GM12878 (cell line): ENCODE data around the gene DHX57.

ENCODE experiments used
- EZH2 ChIP-seq: IDR thresholded peaks from 2 replicates; pipeline ENCODE4 v1.6.1; 2012; ENCODE audit warnings: low read depth, mild to moderate bottlenecking, control low read depth, inconsistent platforms, low read length, borderline replicate concordance; ENCODE audit not compliant: control insufficient read depth
- FOS ChIP-seq: IDR thresholded peaks from 3 replicates; pipeline ENCODE4 v1.6.1; 2011; ENCODE audit warnings: borderline replicate concordance; ENCODE audit not compliant: insufficient read length; ENCODE audit errors: extremely low read depth
- NR2C2 ChIP-seq: IDR thresholded peaks from 2 replicates; pipeline ENCODE4 v1.6.1; 2011; ENCODE audit warnings: borderline replicate concordance, low read depth; ENCODE audit not compliant: control insufficient read depth, insufficient read length
- NR2F1 ChIP-seq: fragments of 450-650 bp; conservative IDR thresholded peaks from 2 replicates; pipeline ENCODE4 v1.6.1; 2017; ENCODE audit warnings: mild to moderate bottlenecking
- POLR2AphosphoS5 ChIP-seq: IDR thresholded peaks from 2 replicates; pipeline ENCODE4 v1.6.1; 2011; ENCODE audit warnings: mild to moderate bottlenecking, low read length, inconsistent platforms
- RAD21 ChIP-seq: IDR thresholded peaks from 2 replicates; pipeline ENCODE4 v1.6.1; 2011; ENCODE audit warnings: mild to moderate bottlenecking, low read depth, low read length, moderate library complexity; ENCODE audit not compliant: insufficient read depth
- RFX5 ChIP-seq: IDR thresholded peaks from 2 replicates; pipeline ENCODE4 v1.6.1; 2011; ENCODE audit warnings: low read depth, low read length, improper control_type of control experiment
- YY1 ChIP-seq: IDR thresholded peaks from 2 replicates; pipeline ENCODE4 v1.6.1; 2011; ENCODE audit warnings: low read depth, mild to moderate bottlenecking, low read length
- ZNF207 ChIP-seq: fragments of 450-650 bp; IDR thresholded peaks from 2 replicates; pipeline ENCODE4 v1.6.1; 2014; ENCODE audit warnings: antibody characterized with exemption, mild to moderate bottlenecking, borderline replicate concordance
- TF ChIP-seq, protein P1 (sequence below), 3 experiments: IDR thresholded peaks in 2 of 3; conservative IDR thresholded peaks in 1 of 3; 2 replicates each; pipeline ENCODE4 v1.5.1; 2011; ENCODE audit warnings: low read depth in 3 of 3, low read length in 3 of 3, mild to moderate bottlenecking in 3 of 3, control low read depth in 2 of 3, moderate library complexity in 2 of 3, inconsistent platforms in 1 of 3, mixed read lengths in 1 of 3; ENCODE audit not compliant: control insufficient read depth in 2 of 3, insufficient read depth in 1 of 3; ENCODE audit errors: extremely low read depth in 1 of 3

DNA sequence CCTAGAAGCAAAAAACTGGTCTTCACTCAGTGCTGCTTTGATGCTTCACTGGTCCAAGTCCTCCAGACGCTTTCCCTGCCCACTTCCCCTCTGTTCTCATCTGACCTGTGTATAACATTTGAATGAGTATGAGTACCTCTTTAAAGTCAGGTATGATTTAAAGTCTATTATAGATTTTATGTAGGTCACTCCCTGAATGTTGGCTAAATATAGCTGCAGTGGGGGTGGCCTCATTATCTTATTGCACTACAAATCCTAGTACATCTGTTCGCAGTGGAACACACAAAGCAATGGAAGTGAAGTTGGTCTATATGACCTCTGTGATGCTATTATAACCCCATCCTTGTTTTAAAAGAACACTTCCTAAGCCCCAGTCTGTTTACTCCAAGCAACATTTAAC, 47.2 kb upstream of the DHX57 start:
- TF ChIP-seq, protein P1, sequence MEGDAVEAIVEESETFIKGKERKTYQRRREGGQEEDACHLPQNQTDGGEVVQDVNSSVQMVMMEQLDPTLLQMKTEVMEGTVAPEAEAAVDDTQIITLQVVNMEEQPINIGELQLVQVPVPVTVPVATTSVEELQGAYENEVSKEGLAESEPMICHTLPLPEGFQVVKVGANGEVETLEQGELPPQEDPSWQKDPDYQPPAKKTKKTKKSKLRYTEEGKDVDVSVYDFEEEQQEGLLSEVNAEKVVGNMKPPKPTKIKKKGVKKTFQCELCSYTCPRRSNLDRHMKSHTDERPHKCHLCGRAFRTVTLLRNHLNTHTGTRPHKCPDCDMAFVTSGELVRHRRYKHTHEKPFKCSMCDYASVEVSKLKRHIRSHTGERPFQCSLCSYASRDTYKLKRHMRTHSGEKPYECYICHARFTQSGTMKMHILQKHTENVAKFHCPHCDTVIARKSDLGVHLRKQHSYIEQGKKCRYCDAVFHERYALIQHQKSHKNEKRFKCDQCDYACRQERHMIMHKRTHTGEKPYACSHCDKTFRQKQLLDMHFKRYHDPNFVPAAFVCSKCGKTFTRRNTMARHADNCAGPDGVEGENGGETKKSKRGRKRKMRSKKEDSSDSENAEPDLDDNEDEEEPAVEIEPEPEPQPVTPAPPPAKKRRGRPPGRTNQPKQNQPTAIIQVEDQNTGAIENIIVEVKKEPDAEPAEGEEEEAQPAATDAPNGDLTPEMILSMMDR (IDR thresholded peaks at IDR 0.05 in 2 of 3, conservative IDR thresholded peaks at IDR 0.05 in 1 of 3; ENCODE audit: control insufficient read depth in 2 of 3, extremely low read depth in 1 of 3, insufficient read depth in 1 of 3, low read depth in 3 of 3, low read length in 3 of 3): no peak
- TF ChIP-seq RAD21 (no peak), ZNF207 (no peak), POLR2AphosphoS5 (no peak), NR2C2 (no peak), EZH2 (no peak), NR2F1 (no peak), RFX5 (no peak), FOS (no peak), YY1 (no peak)
